Immature natural killer cell (primary cell): ENCODE data around the gene DOCK10. TPM values are rescaled to one million over a fixed set of nuclear protein-coding genes. Genes with fewer than 3 reads are reported as not detected.
A peak's percentile ranks its signal among the peaks of the same experiment; 100 is the strongest.

Source experiments
- DNase-seq, 3 donors: peaks; one replicate each; pipeline ENCODE4 v3.0.0; 2022; ENCODE audit warnings: mixed read lengths in 1 of 3
- H3K27ac Mint-ChIP-seq, 6 donors: one replicate each; pipeline ENCODE4 v1.8.0; 2020; ENCODE audit warnings: mixed read lengths in 6 of 6, mild to moderate bottlenecking in 5 of 6, inconsistent platforms in 4 of 6, moderate library complexity in 3 of 6
- H3K27me3 Mint-ChIP-seq, 3 donors: one replicate each; pipeline ENCODE4 v1.8.0; 2020 to 2021; ENCODE audit warnings: low read depth in 3 of 3, mild to moderate bottlenecking in 3 of 3, mixed read lengths in 3 of 3, moderate library complexity in 3 of 3, inconsistent platforms in 1 of 3
- H3K36me3 Mint-ChIP-seq, 3 donors: one replicate each; pipeline ENCODE4 v1.8.0; 2020; ENCODE audit warnings: mixed read lengths in 3 of 3, inconsistent platforms in 2 of 3, mild to moderate bottlenecking in 2 of 3
- H3K4me1 Mint-ChIP-seq, 2 donors: one replicate each; pipeline ENCODE4 v1.8.0; 2020; ENCODE audit warnings: inconsistent platforms in 2 of 2, mild to moderate bottlenecking in 2 of 2, mixed read lengths in 2 of 2, moderate library complexity in 1 of 2
- H3K4me3 Mint-ChIP-seq, 5 donors: one replicate each; pipeline ENCODE4 v1.8.0; 2020; ENCODE audit warnings: mild to moderate bottlenecking in 5 of 5, mixed read lengths in 5 of 5, inconsistent platforms in 3 of 5, moderate library complexity in 3 of 5
- H3K9me3 Mint-ChIP-seq, 6 donors: one replicate each; pipeline ENCODE4 v1.8.0; 2020; ENCODE audit warnings: mild to moderate bottlenecking in 6 of 6, mixed read lengths in 6 of 6, inconsistent platforms in 4 of 6, moderate library complexity in 3 of 6
- polyA plus RNA-seq, 3 donors: library from polyadenylated mRNA; unstranded; fragments of 300-500 nt; fragmentation: Illumina TruSeq; gene quantifications; one replicate each; pipeline ENCODE4 v1.2.3, GENCODE V29; 2021

The DOCK10 gene
- polyA plus RNA-seq, 3 donors from 2014 or later = 10.2 to 61.9 (median 22.9) TPM

- H3K4me1 Mint-ChIP-seq = peaks cover 77 to 95% of the 10 kb centered on the region in 2 donors
- no peaks in the 10 kb centered on the region for H3K27me3 Mint-ChIP-seq
- no peak overlapping the region for H3K4me3 Mint-ChIP-seq
Measured at GRCh38 chr2:224940618-224941017, 101.7 kb downstream of the DOCK10 start.

GRCh38 chr2:224938651-224939182, 103.6 kb downstream of the DOCK10 start:
- peak overlapping the region; percentile 32 to 89 (median 74) for H3K27ac Mint-ChIP-seq
- H3K27me3 Mint-ChIP-seq = no peaks in the 10 kb centered on the region
- peak overlapping the region; percentile 4 to 33 (median 11) for H3K4me3 Mint-ChIP-seq
- H3K9me3 Mint-ChIP-seq = no peaks in the 10 kb centered on the region
- peaks cover 70 to 92% of the 10 kb centered on the region in 2 donors for H3K4me1 Mint-ChIP-seq
- no peak for DNase-seq
- H3K36me3 Mint-ChIP-seq = no peaks in the 10 kb centered on the region

More at GRCh38 chr2:224940618-224941017, 101.7 kb downstream of the DOCK10 start:
- DNase-seq = no peak
- Mint-ChIP-seq H3K27ac (no peak overlapping the region), H3K9me3 (no peaks in the 10 kb centered on the region), H3K36me3 (no peaks in the 10 kb centered on the region)

DNA sequence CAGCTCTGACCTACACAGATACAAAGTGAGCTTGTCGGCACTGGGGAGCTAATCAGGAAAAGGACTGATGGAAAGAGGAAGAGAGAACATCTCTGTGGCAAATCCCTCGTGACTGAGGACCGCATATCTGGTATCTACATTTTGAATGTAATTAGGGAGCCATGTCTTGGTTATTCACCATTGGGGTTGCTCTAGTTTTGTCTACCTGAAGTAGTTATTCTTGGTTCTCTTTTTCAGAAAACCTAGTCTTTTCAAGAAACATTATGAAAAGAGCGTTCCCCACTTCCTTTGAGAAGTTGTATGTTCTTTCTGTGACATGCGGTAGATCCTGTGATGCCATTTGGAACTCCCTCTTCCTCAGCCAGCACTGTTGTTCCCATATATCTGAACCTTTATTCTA, 104.4 kb downstream of the DOCK10 start:
- Mint-ChIP-seq H3K27me3 (no peaks in the 10 kb centered on the region), H3K9me3 (no peaks in the 10 kb centered on the region), H3K4me3 (peak overlapping the region; percentile 4 to 55 (median 18)), H3K4me1 (peaks cover 69 to 92% of the 10 kb centered on the region in 2 donors), H3K36me3 (no peaks in the 10 kb centered on the region), H3K27ac (peak overlapping the region; percentile 6 to 89 (median 72))
- no peak for DNase-seq

- DNase-seq = no peak
- Mint-ChIP-seq H3K36me3 (peaks cover 9 to 11% (median 10%) of the 10 kb centered on the region in 3 donors), H3K9me3 (no peaks in the 10 kb centered on the region), H3K27ac (peak overlapping the region in 5 of 6 donors; percentile 13 to 64 (median 29)), H3K4me1 (peaks cover 77 to 95% of the 10 kb centered on the region in 2 donors), H3K4me3 (no peak overlapping the region), H3K27me3 (peaks cover 0 to 2% (median 2%) of the 10 kb centered on the region in 3 donors)
Measured at GRCh38 chr2:224934526-224935188, 107.6 kb downstream of the DOCK10 start.

DNA sequence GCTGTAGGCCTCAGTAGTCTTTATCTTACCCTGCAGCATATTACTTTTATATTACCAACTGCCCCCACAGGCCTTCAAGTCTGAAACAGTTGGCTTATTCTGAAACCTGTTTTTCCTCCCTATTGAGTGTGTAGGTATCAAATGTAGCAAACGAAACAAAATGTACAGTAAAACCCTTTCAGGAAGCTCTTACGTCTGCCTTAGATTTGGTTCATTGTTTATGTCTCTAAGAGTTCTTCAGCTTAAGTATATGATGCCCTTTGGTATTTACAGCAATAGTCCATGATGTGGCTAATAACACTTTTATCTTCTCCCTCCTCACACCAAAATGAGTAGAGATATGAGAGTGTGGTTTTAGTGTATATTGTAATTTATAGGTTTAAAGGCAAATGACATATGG, 108.8 kb downstream of the DOCK10 start:
- no peaks in the 10 kb centered on the region for H3K9me3 Mint-ChIP-seq
- peaks cover 0 to 2% (median 2%) of the 10 kb centered on the region in 3 donors for H3K27me3 Mint-ChIP-seq
- no peak overlapping the region for H3K4me3 Mint-ChIP-seq
- H3K4me1 Mint-ChIP-seq = peaks cover 83 to 95% of the 10 kb centered on the region in 2 donors
- peak overlapping the region in 5 of 6 donors; percentile 37 to 71 (median 60) for H3K27ac Mint-ChIP-seq
- peaks cover 11 to 21% (median 18%) of the 10 kb centered on the region in 3 donors for H3K36me3 Mint-ChIP-seq
- DNase-seq = no peak

GRCh38 chr2:224932522-224932921, 109.7 kb downstream of the DOCK10 start:
- Mint-ChIP-seq H3K9me3 (no peaks in the 10 kb centered on the region), H3K27ac (peak overlapping the region in 5 of 6 donors; percentile 23 to 98 (median 40)), H3K27me3 (peaks cover 3 to 6% (median 4%) of the 10 kb centered on the region in 3 donors), H3K36me3 (peaks cover 16 to 27% (median 22%) of the 10 kb centered on the region in 3 donors), H3K4me3 (peak overlapping the region in 1 of 5 donors; percentile 38), H3K4me1 (peaks cover 83 to 95% of the 10 kb centered on the region in 2 donors)
- no peak for DNase-seq

GRCh38 chr2:224931956-224932355, 110.3 kb downstream of the DOCK10 start:
- no peaks in the 10 kb centered on the region for H3K9me3 Mint-ChIP-seq
- H3K4me1 Mint-ChIP-seq = peaks cover 83 to 95% of the 10 kb centered on the region in 2 donors
- H3K36me3 Mint-ChIP-seq = peaks cover 16 to 30% (median 22%) of the 10 kb centered on the region in 3 donors
- peaks cover 3 to 6% (median 4%) of the 10 kb centered on the region in 3 donors for H3K27me3 Mint-ChIP-seq
- no peak for DNase-seq
- H3K4me3 Mint-ChIP-seq = peak overlapping the region in 1 of 5 donors; percentile 25
- H3K27ac Mint-ChIP-seq = peak overlapping the region in 5 of 6 donors; percentile 40 to 98 (median 85)

DNA sequence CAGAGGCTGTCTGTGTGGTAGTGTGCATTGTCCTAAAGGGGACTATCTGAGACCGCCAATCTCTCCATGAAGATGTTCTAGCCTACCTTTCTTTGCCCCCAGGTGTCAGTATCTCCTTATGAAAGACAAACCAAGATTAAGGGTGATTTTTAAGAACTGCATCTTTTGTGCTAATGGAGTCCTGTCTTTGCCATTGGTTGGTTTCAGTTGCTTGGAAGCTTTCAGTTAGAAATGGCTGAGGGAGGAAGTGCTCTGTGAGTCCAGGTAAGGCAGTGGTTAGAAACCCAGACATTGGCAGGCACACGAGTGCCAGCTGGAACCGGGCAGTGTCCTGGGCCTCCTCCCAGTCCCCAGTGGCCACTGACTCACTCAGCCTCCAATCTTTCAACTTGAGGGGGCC, 111.3 kb downstream of the DOCK10 start:
- H3K9me3 Mint-ChIP-seq = no peaks in the 10 kb centered on the region
- H3K4me1 Mint-ChIP-seq = peaks cover 88 to 95% of the 10 kb centered on the region in 2 donors
- peaks cover 16 to 37% (median 22%) of the 10 kb centered on the region in 3 donors for H3K36me3 Mint-ChIP-seq
- H3K27me3 Mint-ChIP-seq = peaks cover 3 to 6% (median 4%) of the 10 kb centered on the region in 3 donors
- DNase-seq = peak in 1 of 3 donors; percentile 38
- peak overlapping the region; percentile 85 to 98 (median 90) for H3K27ac Mint-ChIP-seq
- H3K4me3 Mint-ChIP-seq = peak overlapping the region; percentile 66 to 78 (median 69)

DNA sequence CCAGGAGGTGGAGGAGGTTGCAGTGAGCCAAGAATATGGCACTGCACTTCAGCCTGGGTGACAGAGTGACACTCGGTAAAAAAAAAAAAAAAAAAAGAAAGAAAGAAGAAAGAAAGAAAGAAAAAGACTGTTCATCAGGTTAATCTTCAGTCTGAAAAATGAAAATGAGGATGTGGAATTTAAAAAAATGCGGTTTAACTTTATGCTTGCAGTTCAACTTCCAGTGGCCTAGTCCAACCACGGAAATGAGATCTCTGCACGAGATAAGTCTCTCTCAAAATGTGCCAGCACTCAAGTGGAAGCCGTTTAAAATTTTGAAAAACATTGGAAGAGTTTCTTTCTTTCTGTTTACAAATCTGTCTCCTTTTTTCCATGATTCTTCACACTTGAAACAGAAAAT, 112.1 kb downstream of the DOCK10 start:
- Mint-ChIP-seq H3K9me3 (no peaks in the 10 kb centered on the region), H3K27me3 (peaks cover 3 to 6% (median 4%) of the 10 kb centered on the region in 3 donors), H3K4me3 (peak overlapping the region; percentile 66 to 78 (median 69)), H3K27ac (peak overlapping the region; percentile 85 to 98 (median 90)), H3K4me1 (peaks cover 94 to 100% of the 10 kb centered on the region in 2 donors), H3K36me3 (peaks cover 16 to 39% (median 22%) of the 10 kb centered on the region in 3 donors)
- peak; percentile 51 to 65 (median 56) for DNase-seq

DNA sequence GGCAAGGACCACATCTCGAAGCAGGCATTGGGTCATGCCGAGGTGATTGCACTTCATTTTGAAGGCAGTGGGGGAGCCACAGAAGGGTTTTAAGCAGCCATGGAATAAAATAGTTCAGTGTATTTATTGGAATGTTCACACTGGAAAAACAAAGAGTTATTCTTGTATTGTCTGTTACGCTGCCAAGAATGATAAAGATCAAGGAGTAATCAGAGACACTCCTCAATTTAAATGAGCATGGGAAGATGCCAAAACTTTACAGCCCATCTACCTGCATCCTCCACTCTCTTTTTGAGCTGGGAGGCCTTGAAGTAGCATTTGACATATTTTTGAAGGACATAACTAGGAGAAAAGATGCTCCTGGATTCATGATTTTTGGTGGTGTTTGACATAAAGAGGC, 112.8 kb downstream of the DOCK10 start:
- H3K27ac Mint-ChIP-seq = peak overlapping the region; percentile 85 to 98 (median 90)
- H3K27me3 Mint-ChIP-seq = peaks cover 3 to 6% (median 4%) of the 10 kb centered on the region in 3 donors
- no peak for DNase-seq
- peaks cover 94 to 100% of the 10 kb centered on the region in 2 donors for H3K4me1 Mint-ChIP-seq
- H3K36me3 Mint-ChIP-seq = peaks cover 19 to 39% (median 22%) of the 10 kb centered on the region in 3 donors
- H3K4me3 Mint-ChIP-seq = peak overlapping the region; percentile 18 to 78 (median 68)
- no peaks in the 10 kb centered on the region for H3K9me3 Mint-ChIP-seq

DNA sequence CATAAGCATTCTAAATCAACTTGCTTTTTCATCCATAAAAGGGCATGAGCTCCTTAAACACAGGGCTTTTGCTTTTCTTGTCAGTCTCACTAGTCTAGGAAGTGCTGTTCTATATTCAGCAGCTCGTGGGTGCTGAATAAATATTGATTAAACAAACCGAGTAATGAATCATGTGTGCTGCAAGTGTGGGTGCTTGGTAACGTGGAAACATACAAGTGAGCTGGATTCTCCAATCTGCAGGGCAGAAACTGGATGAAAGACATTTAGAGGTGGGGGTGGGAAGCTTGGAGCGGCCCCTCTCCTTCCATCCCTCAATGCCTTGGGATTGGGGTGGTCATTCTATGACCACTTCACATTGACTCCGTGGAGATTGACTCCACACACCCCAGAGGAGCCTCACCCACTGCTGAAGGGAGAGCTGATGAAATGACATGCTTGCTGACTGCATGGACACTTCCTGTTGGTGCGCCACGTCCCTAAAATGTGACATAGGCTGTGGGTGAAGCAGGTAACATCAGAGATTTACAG, 114.6 kb downstream of the DOCK10 start:
- peak; percentile 59 to 78 (median 71) for DNase-seq
- H3K4me1 Mint-ChIP-seq = peaks cover 99 to 100% of the 10 kb centered on the region in 2 donors
- H3K27ac Mint-ChIP-seq = peak overlapping the region; percentile 85 to 98 (median 90)
- H3K9me3 Mint-ChIP-seq = no peaks in the 10 kb centered on the region
- H3K27me3 Mint-ChIP-seq = peaks cover 3 to 6% (median 4%) of the 10 kb centered on the region in 3 donors
- peaks cover 19 to 39% (median 22%) of the 10 kb centered on the region in 3 donors for H3K36me3 Mint-ChIP-seq
- H3K4me3 Mint-ChIP-seq = peak overlapping the region; percentile 18 to 77 (median 61)

DNA sequence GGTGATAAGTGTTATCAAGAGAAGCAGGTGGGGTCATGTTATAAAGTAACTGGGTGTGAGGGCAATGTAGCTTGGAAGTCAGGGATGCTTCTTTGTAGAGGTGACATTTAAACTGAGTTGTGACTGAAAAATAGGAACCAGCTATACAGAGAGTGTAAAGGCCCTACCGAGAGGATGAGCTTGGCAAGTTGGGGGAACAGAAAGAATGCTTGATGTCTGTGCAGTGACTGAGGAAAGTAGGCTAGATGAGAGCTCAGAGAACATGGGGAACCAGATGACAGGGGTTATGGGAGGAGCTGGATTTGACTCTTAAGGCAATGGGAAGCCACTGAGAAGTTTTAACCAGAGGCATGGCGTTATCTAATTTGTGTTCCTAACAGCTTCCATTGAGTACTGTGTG, 115.3 kb downstream of the DOCK10 start:
- no peaks in the 10 kb centered on the region for H3K9me3 Mint-ChIP-seq
- no peak for DNase-seq
- H3K27me3 Mint-ChIP-seq = peaks cover 3 to 6% (median 4%) of the 10 kb centered on the region in 3 donors
- peak overlapping the region; percentile 85 to 98 (median 90) for H3K27ac Mint-ChIP-seq
- peaks cover 19 to 39% (median 22%) of the 10 kb centered on the region in 3 donors for H3K36me3 Mint-ChIP-seq
- H3K4me3 Mint-ChIP-seq = peak overlapping the region; percentile 18 to 75 (median 51)
- H3K4me1 Mint-ChIP-seq = peaks cover 99 to 100% of the 10 kb centered on the region in 2 donors

DNA sequence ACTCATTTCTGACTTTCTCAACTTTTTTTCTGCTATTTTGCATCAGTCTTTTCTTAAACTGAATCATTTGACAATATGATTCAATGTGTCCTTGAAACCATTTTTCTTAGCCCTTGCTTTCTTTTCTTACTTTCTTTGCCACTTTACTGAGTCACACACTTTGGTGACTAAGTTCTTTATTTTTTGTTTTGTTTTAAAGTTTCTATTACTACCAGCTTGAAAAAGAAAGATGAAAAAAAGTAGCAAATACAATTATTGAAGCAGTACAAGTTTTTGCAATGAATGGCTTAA, 116.5 kb downstream of the DOCK10 start:
- Mint-ChIP-seq H3K27me3 (peaks cover 3 to 4% (median 3%) of the 10 kb centered on the region in 3 donors), H3K27ac (peak overlapping the region; percentile 85 to 98 (median 90)), H3K36me3 (peaks cover 12 to 34% (median 18%) of the 10 kb centered on the region in 3 donors), H3K4me3 (peak overlapping the region; percentile 18 to 81 (median 61)), H3K9me3 (no peaks in the 10 kb centered on the region), H3K4me1 (peaks cover 95 to 99% of the 10 kb centered on the region in 2 donors)
- no peak for DNase-seq
